Activated naive CD8-positive, alpha-beta T cell treated with anti-CD3 and anti-CD28 coated beads, Interleukin-2, amount 50 U/mL, for 24 hours (primary cell): Measurements from ENCODE around the gene NTRK2.

ENCODE experiments used
- ATAC-seq: fragments of 150-1000 bp; cut with Tn5 transposase; one replicate; pipeline ENCODE4 v1.10.0; 2021
- DNase-seq: peaks from one replicate; pipeline ENCODE4 v3.0.0; 2021
- H3K27ac Mint-ChIP-seq: one replicate; pipeline ENCODE4 v1.8.0; 2021; ENCODE audit warnings: mild to moderate bottlenecking, mixed read lengths
- H3K27me3 Mint-ChIP-seq: one replicate; pipeline ENCODE4 v1.8.0; 2021; ENCODE audit warnings: mixed read lengths
- H3K36me3 Mint-ChIP-seq: one replicate; pipeline ENCODE4 v1.8.0; 2021; ENCODE audit warnings: low read depth, mixed read lengths
- H3K4me1 Mint-ChIP-seq: one replicate; pipeline ENCODE4 v1.8.0; 2021; ENCODE audit warnings: mixed read lengths
- H3K4me3 Mint-ChIP-seq: one replicate; pipeline ENCODE4 v1.8.0; 2021; ENCODE audit warnings: mild to moderate bottlenecking, moderate library complexity, mixed read lengths
- H3K9me3 Mint-ChIP-seq: one replicate; pipeline ENCODE4 v1.8.0; 2021; ENCODE audit warnings: mixed read lengths

Gene NTRK2

DNA sequence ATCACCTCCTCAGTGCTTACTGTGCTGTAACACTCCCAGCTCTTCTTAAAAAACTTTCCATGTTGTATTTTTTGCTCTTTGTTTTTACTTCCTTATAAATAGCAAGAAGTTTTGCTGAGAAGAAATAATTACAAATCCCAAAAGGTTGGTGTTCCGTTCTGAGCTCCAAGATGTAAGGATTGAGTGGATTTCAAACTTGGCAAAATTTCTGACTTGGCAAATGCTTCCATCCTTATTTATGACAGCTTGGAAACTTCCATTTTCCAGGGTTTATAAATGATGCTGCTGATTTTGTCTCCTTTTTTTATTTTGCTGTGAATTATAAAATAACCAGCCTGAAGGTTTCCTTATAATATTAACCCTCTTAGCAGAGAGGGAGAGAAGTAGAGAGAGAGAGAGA is 151.9 kb downstream of the NTRK2 start:
- H3K9me3 Mint-ChIP-seq = no peaks in the 10 kb centered on the region
- H3K36me3 Mint-ChIP-seq = no peaks in the 10 kb centered on the region
- H3K27me3 Mint-ChIP-seq = no peaks in the 10 kb centered on the region
- DNase-seq (no peak), ATAC-seq (no peak)
- H3K4me1 Mint-ChIP-seq = no peaks in the 10 kb centered on the region
- no peak overlapping the region for H3K27ac Mint-ChIP-seq
- H3K4me3 Mint-ChIP-seq = no peak overlapping the region

DNA sequence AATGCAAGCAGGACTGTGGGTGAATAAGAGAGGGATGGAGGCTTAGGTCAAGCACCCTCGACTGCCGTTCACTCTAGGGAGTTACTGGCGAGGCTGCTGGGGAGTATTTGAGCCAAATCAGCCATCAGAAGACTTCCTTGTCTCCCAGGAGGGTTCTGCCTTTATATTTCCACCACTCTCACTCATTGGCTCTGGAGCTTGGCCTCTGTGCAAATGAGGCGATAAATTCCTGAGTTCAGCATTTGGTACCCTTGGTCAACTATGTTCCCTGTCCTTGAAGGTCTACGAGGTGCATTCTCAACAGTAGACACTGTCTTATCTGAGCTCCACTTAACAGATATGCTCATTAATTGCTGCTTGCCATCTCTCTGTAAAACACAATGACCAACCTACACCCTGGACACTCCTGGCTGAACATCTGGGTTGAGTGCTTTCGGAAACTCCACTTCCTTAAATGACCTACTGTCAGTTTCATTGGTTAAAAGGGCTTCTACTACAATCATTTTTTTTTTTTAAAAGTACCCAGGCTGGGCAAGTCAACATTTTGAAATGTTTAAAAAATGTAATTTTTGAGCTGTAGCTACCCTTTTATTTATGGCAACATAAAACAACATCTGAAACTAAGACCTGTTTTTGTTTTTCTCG is 153.2 kb downstream of the NTRK2 start:
- no peak for DNase-seq
- Mint-ChIP-seq H3K36me3 (no peaks in the 10 kb centered on the region), H3K9me3 (no peaks in the 10 kb centered on the region), H3K27me3 (no peaks in the 10 kb centered on the region), H3K27ac (no peak overlapping the region), H3K4me1 (no peaks in the 10 kb centered on the region), H3K4me3 (no peak overlapping the region)
- ATAC-seq = no peak

DNA sequence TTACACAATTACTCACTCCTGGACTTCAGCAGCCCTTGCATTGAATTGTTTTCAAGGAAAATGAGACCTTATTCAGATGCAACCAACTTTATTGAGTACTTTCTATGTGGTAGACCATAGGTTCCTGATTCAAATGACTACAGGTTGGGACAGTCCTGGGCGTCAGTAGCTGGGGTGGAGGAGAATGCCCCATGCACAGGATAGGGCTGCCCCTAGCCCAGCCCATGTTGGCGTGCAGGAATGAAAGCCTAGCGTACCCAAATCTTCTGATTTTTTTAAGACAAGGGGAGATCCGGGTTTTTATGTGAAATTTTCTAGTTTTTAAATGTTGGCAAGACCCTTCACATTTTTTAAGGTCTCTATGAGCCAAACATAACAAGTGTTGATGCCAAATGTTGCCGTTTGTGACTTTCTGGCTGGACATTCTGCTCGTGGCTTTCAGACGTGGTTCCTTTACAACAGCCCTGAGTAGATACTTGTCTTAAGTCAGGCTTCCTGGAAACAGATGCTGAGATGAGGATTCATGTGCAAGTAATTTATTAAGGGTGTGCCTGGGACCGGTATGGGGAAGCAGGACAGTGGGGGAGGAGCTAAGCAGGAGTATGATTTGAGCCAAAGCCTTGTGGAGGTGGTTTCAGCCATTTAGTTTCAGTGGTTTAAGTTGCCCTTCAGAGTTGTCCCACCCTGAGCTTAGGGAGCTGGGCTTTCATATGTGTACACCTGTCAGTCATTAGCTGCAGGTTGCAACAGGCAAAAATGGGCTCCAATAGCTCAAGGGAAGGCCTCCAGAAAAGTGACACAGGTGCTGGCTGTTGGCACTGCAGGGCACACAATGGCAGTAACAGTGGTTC is 154.1 kb downstream of the NTRK2 start:
- H3K4me1 Mint-ChIP-seq = no peaks in the 10 kb centered on the region
- DNase-seq = no peak
- H3K27ac Mint-ChIP-seq = no peak overlapping the region
- no peaks in the 10 kb centered on the region for H3K9me3 Mint-ChIP-seq
- ATAC-seq = no peak
- H3K4me3 Mint-ChIP-seq = no peak overlapping the region
- no peaks in the 10 kb centered on the region for H3K27me3 Mint-ChIP-seq
- H3K36me3 Mint-ChIP-seq = no peaks in the 10 kb centered on the region

DNA sequence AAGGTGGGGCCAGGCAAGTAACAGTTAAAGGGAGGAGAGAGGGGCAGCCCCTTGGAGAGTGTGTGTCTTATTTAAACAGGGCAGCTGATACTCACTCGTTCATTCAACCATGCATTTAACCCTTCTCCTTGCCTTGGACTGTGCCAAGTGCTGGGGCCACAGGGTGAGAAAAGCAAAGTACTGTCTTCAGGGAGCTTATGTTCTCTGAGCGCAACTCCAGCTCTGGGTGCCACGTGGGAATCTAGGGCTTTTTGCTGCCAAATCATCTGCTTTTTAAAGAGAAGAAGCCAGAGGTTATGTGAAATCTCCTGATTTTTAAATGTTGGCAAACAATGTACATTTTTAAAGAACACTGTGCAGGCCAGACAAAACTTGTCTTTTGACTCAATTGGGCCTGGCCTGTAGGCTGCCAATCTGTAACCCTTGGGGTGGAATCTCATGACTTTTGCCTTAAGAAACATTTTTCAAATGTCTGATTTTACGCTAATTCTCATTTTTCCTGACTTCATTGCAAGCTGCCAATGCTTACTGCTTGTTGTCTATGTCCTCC is 157.8 kb downstream of the NTRK2 start:
- no peak overlapping the region for H3K4me3 Mint-ChIP-seq
- no peak overlapping the region for H3K27ac Mint-ChIP-seq
- H3K9me3 Mint-ChIP-seq = no peaks in the 10 kb centered on the region
- H3K36me3 Mint-ChIP-seq = no peaks in the 10 kb centered on the region
- ATAC-seq = no peak
- H3K27me3 Mint-ChIP-seq = no peaks in the 10 kb centered on the region
- no peaks in the 10 kb centered on the region for H3K4me1 Mint-ChIP-seq
- no peak for DNase-seq

GRCh38 chr9:84828046-84828445 is 158.5 kb downstream of the NTRK2 start:
- Mint-ChIP-seq H3K4me1 (no peaks in the 10 kb centered on the region), H3K9me3 (no peaks in the 10 kb centered on the region), H3K36me3 (no peaks in the 10 kb centered on the region), H3K4me3 (no peak overlapping the region), H3K27ac (no peak overlapping the region), H3K27me3 (no peaks in the 10 kb centered on the region)
- DNase-seq (no peak), ATAC-seq (no peak)

DNA sequence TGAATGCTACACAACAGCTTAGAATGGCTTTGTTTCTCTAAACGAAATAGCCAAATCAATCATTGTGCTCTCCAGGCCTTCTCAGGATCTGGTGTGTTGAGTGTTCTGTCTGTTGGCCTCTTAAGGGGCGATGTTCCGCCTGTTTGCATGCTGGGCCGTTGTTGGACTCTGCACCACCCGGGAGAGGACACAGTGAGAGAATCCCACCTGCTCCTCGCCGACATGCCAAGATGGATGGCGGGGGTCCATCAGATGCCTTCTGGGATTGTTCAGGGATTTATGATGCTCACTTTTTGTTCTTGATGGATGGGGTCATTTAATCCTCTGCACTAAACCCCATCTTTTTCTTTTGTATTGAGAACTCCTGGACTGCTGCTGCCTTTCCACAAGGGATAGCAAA is 159.9 kb downstream of the NTRK2 start:
- no peak for DNase-seq
- Mint-ChIP-seq H3K27ac (no peak overlapping the region), H3K36me3 (no peaks in the 10 kb centered on the region), H3K9me3 (no peaks in the 10 kb centered on the region), H3K27me3 (no peaks in the 10 kb centered on the region), H3K4me3 (no peak overlapping the region), H3K4me1 (no peaks in the 10 kb centered on the region)
- ATAC-seq = no peak

DNA sequence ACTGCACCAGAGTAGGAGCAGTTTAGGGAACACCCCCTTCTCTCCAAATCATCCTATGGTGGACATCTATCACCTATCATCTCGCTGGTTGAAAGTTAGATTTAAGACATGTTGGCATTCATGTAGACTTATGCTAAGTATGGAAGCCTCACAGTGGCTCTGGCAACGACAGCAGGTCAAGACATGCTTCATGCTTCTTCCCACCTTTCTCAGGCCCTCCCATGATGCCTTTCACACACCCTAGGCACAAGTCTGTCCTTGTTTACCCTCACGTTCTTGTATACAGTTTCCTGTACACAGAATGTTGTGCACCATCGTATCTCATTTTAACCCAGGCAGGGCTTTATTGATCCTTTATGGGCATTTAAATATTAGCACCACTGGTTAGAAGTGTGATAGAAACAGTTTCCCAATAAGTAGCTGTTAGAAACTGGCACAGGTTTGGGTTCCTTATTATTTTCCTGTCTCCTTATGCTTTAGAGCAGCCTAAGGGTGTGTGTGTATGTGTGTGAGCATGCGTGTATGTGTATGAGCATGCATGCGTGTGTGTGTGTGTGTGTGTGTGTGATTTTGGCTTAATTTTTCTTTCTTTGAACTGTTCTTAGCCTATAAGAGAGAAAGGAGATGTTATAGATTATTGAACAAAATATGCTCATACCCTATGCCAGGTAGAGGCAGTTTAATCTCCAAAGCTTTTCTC is 160.6 kb downstream of the NTRK2 start:
- DNase-seq (no peak), ATAC-seq (no peak)
- Mint-ChIP-seq H3K4me1 (no peaks in the 10 kb centered on the region), H3K9me3 (no peaks in the 10 kb centered on the region), H3K4me3 (no peak overlapping the region), H3K27me3 (no peaks in the 10 kb centered on the region), H3K27ac (no peak overlapping the region), H3K36me3 (no peaks in the 10 kb centered on the region)

DNA sequence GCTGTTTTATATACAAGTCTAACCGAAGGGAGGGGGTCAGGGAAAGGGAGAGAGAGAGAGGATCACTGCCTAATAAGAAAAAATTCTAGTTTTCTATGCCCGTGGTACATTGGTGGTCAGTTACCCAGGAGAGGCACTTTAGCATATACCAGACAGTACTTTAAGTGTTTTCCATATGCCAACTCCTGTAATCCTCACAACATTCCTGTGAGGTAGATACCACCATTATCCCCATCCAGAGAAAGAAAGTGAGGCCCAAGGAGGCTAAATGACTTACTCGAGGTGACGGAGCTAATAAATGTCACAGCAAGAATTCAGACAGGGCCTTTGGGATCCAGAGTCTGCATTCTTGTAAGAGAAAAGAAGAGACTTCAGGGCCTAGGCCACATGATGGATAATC is 161.8 kb downstream of the NTRK2 start:
- no peak overlapping the region for H3K4me3 Mint-ChIP-seq
- H3K36me3 Mint-ChIP-seq = no peaks in the 10 kb centered on the region
- no peaks in the 10 kb centered on the region for H3K9me3 Mint-ChIP-seq
- H3K27me3 Mint-ChIP-seq = no peaks in the 10 kb centered on the region
- no peak for DNase-seq
- no peak overlapping the region for H3K27ac Mint-ChIP-seq
- no peak for ATAC-seq
- H3K4me1 Mint-ChIP-seq = no peaks in the 10 kb centered on the region

- H3K27ac Mint-ChIP-seq = no peak overlapping the region
- DNase-seq (no peak), ATAC-seq (no peak)
- no peaks in the 10 kb centered on the region for H3K9me3 Mint-ChIP-seq
- no peaks in the 10 kb centered on the region for H3K36me3 Mint-ChIP-seq
- H3K27me3 Mint-ChIP-seq = no peaks in the 10 kb centered on the region
- H3K4me3 Mint-ChIP-seq = no peak overlapping the region
- no peaks in the 10 kb centered on the region for H3K4me1 Mint-ChIP-seq
Measured at GRCh38 chr9:84832453-84832852, 162.9 kb downstream of the NTRK2 start.

GRCh38 chr9:84834426-84834825 is 164.9 kb downstream of the NTRK2 start:
- Mint-ChIP-seq H3K36me3 (no peaks in the 10 kb centered on the region), H3K4me1 (no peaks in the 10 kb centered on the region), H3K9me3 (no peaks in the 10 kb centered on the region), H3K27ac (no peak overlapping the region), H3K4me3 (no peak overlapping the region), H3K27me3 (no peaks in the 10 kb centered on the region)
- no peak for DNase-seq
- ATAC-seq = no peak

DNA sequence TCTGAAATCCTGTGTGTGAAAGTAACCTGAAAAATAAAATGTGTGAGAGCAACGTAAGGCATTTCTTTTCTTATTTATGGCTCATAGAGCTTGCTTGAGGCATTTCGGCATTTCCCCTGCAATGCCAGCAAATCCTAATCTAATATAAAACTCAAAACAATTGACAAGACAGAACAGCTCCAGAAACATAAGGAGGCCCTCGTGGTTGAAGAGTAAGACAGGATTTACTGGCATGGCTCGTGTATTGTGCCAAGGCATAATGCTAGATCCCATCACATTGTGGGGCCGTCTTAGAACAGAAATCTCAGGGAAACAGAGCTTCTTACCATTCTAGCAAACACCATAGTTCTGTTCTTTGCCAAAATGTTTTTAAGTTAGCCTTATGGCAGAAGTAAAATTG is 166.2 kb downstream of the NTRK2 start:
- no peak overlapping the region for H3K27ac Mint-ChIP-seq
- H3K9me3 Mint-ChIP-seq = no peaks in the 10 kb centered on the region
- H3K36me3 Mint-ChIP-seq = no peaks in the 10 kb centered on the region
- H3K4me3 Mint-ChIP-seq = no peak overlapping the region
- DNase-seq = no peak
- no peaks in the 10 kb centered on the region for H3K4me1 Mint-ChIP-seq
- no peak for ATAC-seq
- H3K27me3 Mint-ChIP-seq = no peaks in the 10 kb centered on the region

- H3K4me1 Mint-ChIP-seq = no peaks in the 10 kb centered on the region
Measured at GRCh38 chr9:84838879-84839278, 169.3 kb downstream of the NTRK2 start.

DNA sequence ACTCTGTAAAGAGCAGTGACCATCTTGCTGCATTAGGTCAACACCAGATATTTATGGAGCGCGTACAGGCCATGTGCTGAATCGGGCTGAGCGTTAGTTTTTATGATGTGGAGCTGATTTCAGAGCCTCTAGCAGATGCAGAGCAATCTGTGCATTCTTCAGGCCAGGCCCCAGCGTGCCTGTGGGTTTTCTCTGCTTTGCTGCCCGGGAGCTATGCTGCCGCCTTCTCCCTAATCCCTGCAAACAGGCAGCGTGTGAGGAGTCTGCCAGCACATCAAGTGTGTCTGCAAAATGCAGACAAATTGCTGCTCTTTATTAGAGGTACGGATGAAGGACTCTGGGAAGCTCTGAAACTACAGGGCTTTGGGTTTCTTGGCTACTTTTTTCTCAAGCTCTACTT is 170.0 kb downstream of the NTRK2 start:
- no peak for DNase-seq
- Mint-ChIP-seq H3K4me1 (no peaks in the 10 kb centered on the region), H3K27ac (no peak overlapping the region), H3K9me3 (no peaks in the 10 kb centered on the region), H3K27me3 (peaks cover 2% of the 10 kb centered on the region), H3K36me3 (no peaks in the 10 kb centered on the region), H3K4me3 (no peak overlapping the region)
- ATAC-seq = no peak

More at GRCh38 chr9:84838879-84839278, 169.3 kb downstream of the NTRK2 start:
- no peak for DNase-seq
- ATAC-seq = no peak
- H3K9me3 Mint-ChIP-seq = no peaks in the 10 kb centered on the region
- H3K4me3 Mint-ChIP-seq = no peak overlapping the region
- H3K27me3 Mint-ChIP-seq = peaks cover 2% of the 10 kb centered on the region
- H3K27ac Mint-ChIP-seq = no peak overlapping the region
- no peaks in the 10 kb centered on the region for H3K36me3 Mint-ChIP-seq

GRCh38 chr9:84841931-84842330 is 172.4 kb downstream of the NTRK2 start:
- no peaks in the 10 kb centered on the region for H3K4me1 Mint-ChIP-seq
- H3K27ac Mint-ChIP-seq = no peak overlapping the region
- H3K36me3 Mint-ChIP-seq = no peaks in the 10 kb centered on the region
- no peak for DNase-seq
- no peak overlapping the region for H3K4me3 Mint-ChIP-seq
- H3K27me3 Mint-ChIP-seq = peaks cover 2% of the 10 kb centered on the region
- ATAC-seq = no peak
- H3K9me3 Mint-ChIP-seq = no peaks in the 10 kb centered on the region
